Loucy (cell line): ENCODE results near the gene RNU6-7.

Source experiments
- EZH2phosphoT487 ChIP-seq: fragments of 200-600 bp; IDR thresholded peaks from 2 replicates; pipeline ENCODE4 v1.6.1; 2018; ENCODE audit warnings: antibody characterized with exemption, mild to moderate bottlenecking, moderate library complexity, borderline replicate concordance
- TF ChIP-seq, protein P1 (sequence below): fragments of 200-600 bp; sonication (generic); conservative IDR thresholded peaks from 2 replicates; pipeline ENCODE4 v1.5.1; 2014; ENCODE audit warnings: mild to moderate bottlenecking, antibody characterized with exemption, low read length

DNA sequence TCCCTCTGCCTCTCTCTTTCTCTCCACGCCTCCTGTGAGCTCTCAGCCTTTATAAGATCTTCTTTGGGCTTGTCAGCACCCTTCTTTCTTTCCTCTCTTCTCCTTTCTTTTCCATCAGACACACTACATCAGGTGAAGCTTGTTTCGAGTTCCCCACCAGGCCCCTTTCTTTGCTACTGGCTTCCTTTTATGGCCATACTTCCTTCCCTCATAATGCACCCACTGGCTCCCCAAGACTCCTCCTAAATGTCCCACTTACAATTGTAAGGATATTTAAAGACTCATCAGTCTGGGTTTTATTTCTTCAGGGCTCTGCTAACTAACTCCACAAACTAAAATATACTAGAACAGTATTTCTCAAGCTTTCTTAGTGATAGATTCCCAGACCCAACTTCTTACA lies 4.7 kb downstream of the RNU6-7 start:
- TF ChIP-seq, protein P1, sequence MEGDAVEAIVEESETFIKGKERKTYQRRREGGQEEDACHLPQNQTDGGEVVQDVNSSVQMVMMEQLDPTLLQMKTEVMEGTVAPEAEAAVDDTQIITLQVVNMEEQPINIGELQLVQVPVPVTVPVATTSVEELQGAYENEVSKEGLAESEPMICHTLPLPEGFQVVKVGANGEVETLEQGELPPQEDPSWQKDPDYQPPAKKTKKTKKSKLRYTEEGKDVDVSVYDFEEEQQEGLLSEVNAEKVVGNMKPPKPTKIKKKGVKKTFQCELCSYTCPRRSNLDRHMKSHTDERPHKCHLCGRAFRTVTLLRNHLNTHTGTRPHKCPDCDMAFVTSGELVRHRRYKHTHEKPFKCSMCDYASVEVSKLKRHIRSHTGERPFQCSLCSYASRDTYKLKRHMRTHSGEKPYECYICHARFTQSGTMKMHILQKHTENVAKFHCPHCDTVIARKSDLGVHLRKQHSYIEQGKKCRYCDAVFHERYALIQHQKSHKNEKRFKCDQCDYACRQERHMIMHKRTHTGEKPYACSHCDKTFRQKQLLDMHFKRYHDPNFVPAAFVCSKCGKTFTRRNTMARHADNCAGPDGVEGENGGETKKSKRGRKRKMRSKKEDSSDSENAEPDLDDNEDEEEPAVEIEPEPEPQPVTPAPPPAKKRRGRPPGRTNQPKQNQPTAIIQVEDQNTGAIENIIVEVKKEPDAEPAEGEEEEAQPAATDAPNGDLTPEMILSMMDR = no peak
- no peak for TF ChIP-seq EZH2phosphoT487
